ENCODE data around the gene NSUN6.

GRCh38 chr10:18608596-18608995 is 42.8 kb downstream of the NSUN6 start:
- no peak for TF ChIP-seq POLR2A (IDR thresholded peaks at IDR 0.05)
- TF ChIP-seq, protein P1, sequence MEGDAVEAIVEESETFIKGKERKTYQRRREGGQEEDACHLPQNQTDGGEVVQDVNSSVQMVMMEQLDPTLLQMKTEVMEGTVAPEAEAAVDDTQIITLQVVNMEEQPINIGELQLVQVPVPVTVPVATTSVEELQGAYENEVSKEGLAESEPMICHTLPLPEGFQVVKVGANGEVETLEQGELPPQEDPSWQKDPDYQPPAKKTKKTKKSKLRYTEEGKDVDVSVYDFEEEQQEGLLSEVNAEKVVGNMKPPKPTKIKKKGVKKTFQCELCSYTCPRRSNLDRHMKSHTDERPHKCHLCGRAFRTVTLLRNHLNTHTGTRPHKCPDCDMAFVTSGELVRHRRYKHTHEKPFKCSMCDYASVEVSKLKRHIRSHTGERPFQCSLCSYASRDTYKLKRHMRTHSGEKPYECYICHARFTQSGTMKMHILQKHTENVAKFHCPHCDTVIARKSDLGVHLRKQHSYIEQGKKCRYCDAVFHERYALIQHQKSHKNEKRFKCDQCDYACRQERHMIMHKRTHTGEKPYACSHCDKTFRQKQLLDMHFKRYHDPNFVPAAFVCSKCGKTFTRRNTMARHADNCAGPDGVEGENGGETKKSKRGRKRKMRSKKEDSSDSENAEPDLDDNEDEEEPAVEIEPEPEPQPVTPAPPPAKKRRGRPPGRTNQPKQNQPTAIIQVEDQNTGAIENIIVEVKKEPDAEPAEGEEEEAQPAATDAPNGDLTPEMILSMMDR (IDR thresholded peaks at IDR 0.05) = no peak

Measured in testis (tissue), 2 donors.